GM23248 (cell line): Measurements from ENCODE around the gene HSF5.

Source experiments
- EZH2 ChIP-seq: fragments of 200-600 bp; sonication (generic); IDR thresholded peaks from 2 replicates; pipeline ENCODE4 v1.6.1; 2018; ENCODE audit warnings: antibody characterized with exemption, mild to moderate bottlenecking; ENCODE audit not compliant: insufficient read depth, poor library complexity, severe bottlenecking
- EZH2phosphoT487 ChIP-seq: fragments of 200-600 bp; sonication (generic); IDR thresholded peaks from 2 replicates; pipeline ENCODE4 v1.6.1; 2018; ENCODE audit warnings: antibody characterized with exemption, moderate library complexity, mild to moderate bottlenecking, low read depth; ENCODE audit not compliant: insufficient read depth

- TF ChIP-seq EZH2 (no peak), EZH2phosphoT487 (no peak)
Measured at GRCh38 chr17:58401287-58401686, 86.9 kb downstream of the HSF5 start.
